ENCODE results near the gene METTL2B.
"Not testable (repeated sequence)": the region's sequence is repeated elsewhere in the genome, so short reads cannot be mapped to it uniquely, and the experiment has no call there.

The METTL2B gene

GRCh38 chr7:128455543-128456254, 20.8 kb upstream of the METTL2B start, which contains the start of gene HILPDA:
Gene HILPDA (plus strand): TSS chr7:128455878. CDS start chr7:128457269, 1,391 bp downstream.
- DNase-seq: peak; percentile 92

DNA sequence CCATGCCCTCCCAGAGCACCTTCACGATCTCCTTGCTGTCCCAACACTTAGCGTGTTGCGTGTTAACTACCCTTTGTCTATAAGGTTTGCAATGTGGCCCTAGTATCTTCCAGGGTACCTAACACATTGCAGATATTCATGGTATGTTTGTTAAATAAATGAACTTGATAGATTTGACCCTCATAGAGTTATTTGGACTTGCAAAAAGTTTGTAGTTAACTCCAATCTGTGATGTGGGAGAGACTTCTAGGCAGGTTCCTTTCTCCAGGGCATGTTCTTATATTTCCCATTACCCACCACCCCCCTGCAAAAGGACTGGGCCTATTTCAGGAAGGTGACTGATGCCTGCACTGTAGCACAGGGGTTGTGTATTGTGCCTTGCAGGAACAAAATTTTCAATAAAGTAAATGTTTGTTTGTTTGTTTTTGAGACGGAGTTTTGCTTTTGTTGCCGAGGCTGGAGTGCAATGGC, 20.3 kb upstream of the METTL2B start:
- no peak for DNase-seq

DNA sequence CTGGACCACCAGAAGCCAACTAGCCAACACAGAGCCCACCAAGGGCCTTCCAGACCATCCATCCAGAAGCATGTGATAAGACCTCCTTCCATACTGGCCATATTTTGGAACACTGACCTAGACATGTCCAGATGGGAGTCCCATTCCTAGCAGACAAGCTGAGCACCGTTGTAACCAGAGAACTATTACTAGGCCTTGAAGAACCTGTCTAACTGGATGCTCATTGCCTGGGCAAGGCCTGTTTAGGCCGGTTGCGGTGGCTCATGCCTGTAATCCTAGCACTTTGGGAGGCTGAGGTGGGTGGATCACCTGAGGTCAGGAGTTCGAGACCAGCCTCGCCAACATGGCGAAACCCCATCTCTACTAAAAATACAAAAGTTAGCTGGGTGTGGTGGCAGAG, 19.2 kb upstream of the METTL2B start:
- not testable (repeated sequence) for DNase-seq

DNA sequence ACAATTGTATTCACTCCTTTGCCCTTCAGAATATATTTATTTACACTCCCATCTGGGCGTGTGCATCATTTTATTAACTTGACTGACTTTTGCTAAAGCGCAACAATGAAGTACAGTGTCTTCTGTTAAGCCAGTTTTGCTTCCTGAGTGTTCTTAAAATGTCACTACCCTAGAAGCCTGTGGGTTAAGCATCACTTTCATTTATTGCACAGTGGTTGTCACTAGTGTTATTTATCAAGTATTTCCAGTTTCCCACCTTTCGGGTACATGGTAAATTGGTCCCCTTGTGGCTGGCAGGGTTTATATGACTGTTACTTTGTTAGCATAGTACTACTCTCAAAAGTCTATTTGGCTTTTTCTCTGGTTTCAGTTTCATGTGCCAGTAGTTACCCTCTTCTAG, 17.6 kb upstream of the METTL2B start:
- DNase-seq: no peak

- DNase-seq: peak; percentile 75
These were observed 17.1 kb upstream of the METTL2B start for GRCh38 chr7:128459394-128459878.

DNA sequence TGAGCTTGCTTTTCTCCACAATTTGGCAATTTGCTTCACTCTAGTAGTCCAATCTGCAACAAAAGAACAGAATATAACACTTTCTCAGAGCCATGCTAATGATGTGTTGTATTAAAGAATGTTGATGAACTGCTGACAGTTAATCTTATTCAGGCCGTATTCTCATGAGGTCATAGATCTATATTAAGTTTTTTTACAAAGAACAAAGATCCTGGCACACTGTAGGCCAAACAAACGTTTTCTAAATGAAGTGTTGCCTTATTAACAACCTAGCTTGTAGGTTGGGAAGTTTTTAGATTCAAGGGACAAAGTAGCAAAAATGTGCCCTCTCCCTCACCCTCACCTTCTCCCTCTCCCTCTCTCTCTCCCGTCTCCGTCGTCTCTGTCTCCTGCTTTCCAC, 14.1 kb upstream of the METTL2B start:
- DNase-seq: no peak

DNA sequence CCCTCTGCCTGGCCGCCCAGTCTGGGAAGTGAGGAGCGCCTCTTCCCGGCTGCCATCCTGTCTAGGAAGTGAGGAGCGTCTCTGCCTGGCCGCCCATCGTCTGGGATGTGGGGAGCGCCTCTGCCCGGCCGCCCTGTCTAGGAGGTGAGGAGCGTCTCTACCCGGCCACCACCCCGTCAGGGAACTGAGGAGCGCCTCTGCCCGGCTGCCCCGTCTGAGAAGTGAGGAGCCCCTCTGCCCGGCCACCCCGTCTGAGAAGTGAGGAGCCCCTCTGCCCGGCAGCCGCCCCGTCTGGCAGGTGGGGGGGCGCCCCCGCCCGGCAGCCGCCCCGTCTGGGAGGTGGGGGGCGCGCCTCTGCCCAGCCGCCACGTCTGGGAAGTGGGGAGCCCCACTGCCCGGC, 13.2 kb upstream of the METTL2B start:
- DNase-seq: not testable (repeated sequence)

GRCh38 chr7:128463933-128464332, 12.6 kb upstream of the METTL2B start:
- not testable (repeated sequence) for DNase-seq

- not testable (repeated sequence) for DNase-seq
These were observed 9.7 kb upstream of the METTL2B start for GRCh38 chr7:128466871-128467270.

GRCh38 chr7:128477336-128477690, 765 bp downstream of the METTL2B start:
- peak; percentile 7 for DNase-seq

DNA sequence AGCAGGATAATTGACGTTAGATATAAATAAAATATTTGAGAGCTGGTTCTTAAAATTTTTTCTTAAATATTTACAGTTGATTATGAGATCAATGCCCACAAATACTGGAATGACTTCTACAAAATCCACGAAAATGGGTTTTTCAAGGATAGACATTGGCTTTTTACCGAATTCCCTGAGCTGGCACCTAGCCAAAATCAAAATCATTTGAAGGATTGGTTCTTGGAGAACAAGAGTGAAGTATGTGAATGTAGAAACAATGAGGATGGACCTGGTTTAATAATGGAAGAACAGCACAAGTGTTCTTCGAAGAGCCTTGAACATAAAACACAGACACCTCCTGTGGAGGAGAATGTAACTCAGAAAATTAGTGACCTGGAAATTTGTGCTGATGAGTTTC, 2.5 kb downstream of the METTL2B start:
- DNase-seq: not testable (repeated sequence)

- not testable (repeated sequence) for DNase-seq
These were observed 11.6 kb downstream of the METTL2B start for GRCh38 chr7:128488134-128488533.

DNA sequence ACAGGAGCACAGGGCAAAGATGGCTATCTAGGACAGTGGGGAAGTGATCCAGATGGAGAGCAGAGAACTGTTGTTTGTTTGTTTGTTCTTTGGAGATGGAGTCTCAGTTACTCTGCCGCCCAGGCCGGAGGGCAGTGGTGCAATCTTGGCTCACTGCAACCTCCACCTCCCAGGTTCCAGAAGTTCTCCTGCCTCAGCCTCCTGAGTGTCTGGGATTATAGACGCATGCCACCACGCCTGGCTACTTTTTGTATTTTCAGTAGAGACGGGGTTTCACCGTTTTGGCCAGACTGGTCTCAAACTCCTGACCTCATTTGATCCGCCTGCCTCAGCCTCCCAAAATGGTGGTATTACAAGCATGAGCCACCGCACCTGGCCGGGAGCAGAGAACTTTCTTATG, 20.9 kb downstream of the METTL2B start:
- DNase-seq: no peak

DNA sequence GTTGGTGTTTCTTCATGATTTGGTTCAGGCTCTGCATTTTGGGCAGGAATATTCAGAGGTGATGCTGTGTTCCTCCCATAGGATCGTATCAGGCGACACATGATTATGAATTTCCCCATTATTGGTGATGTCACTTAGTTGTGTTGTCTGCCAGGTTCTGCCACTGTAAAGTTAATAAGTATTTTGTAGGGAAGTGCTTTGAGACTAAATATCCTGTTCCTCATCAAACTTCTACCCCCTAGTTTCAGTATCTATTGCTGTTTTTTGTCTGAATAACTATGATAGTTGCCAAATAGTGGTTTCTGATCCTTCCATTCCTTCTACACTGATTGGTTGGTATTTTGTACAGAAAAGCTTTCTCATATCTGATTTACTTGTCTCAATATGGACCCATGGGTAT, 28.9 kb downstream of the METTL2B start:
- DNase-seq: not testable (repeated sequence)

DNA sequence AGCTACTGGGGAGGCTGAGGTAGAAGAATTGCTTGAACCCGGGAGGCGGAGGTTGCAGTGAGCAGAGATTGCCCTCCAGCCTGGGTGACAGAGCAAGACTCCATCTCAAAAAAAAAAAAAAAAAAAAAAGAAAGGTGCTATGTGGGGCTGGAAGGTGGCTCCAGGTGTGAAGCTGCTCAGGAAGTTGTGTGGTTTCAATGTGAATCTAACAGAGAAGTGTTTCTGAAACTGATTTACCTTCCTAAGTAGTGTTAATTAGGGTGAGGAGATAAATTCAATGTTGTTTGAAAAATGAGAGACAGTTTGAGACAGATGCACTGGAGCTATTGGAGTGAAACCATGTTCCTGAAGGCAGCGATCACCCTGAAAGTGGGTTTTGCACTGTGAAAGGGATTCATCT, 30.3 kb downstream of the METTL2B start:
- DNase-seq: not testable (repeated sequence)

DNA sequence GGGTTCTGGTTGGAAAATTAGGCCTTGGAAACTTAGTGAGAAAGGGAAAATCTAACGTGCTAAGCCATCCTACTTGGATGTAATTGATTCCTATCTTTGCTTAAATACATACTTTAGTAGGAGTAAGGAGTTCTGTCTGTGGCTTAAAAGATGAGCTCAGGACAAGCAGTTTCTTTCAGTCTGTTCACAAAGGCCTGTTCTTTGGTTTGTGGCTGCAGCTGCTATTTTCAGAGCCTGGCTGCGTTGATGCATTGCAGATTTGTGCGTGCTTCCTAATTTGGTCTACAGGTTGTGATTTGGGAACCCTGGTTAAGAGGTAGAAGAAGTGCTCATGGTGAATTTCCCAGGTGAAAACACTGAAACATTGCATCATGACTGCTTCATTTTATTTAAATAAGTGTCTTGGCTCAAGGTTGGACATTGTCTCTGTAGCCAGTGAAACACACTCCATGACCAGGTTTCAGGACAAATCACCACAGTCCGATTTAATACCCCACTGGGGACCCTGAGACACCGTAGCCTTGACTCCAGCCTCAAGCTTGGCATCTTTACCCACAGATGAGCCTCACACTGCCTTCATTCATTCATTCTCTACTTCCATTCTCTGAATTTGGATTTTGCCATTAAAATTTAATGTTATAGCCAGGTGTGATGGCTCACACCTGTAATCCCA, 30.9 kb downstream of the METTL2B start:
- not testable (repeated sequence) for DNase-seq

DNA sequence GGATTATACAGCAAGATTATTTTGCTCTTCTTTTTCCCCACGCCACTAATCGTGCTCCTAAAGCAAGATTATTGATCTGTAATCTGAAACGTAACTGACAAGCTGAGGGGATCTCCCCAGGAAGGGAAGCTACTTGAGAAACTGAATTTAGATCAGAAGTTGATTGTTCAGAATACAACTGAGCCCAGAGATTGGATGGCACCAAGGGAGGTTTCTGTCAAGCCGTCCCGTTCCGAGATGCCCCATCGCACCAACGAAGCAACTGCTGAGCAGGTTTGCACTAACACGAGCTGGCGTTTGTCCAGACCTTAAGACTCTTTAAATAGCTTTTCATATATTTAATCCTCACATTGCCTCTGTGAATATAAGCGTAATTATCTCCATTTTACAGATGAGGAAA, 35.1 kb downstream of the METTL2B start:
- DNase-seq: not testable (repeated sequence)

DNA sequence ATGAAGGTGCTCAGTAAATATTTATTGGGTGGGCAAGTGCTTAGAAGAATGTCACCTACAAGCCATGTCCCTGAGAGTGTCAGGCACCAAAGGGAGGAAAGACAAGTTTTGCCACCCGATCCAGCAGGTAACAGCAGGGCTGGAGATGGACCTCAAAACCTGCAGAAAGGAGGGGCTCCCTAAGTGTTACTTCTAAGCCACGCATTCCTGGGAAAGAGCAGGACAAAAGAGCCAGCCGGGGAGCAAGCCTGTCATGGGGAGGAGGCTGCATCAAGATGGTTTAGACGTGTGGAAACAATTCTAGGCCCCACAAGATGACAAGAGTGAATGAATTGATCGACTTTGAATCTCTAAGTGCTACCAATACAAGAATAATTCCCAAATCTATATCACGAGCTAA, 38.7 kb downstream of the METTL2B start:
- DNase-seq: not testable (repeated sequence)

DNA sequence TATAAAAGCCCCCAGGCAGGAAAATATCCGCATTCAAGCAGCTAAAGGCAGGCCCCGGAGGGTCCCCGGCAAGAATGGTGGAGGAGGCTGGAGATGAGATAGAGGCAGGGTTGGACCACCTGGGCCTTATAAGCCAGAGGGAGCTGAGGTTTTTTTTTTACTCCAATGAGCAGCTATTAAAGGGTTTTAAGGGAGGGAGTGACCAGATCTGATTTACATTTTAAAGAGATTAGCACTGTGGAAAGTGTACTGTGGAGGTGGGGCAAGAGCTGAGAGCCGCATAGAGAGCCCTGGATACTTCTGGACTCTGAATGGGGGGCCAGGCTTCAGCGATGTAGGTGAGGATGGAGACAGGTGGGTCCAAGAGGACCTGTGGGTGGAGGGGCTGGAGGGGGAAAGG, 40.5 kb downstream of the METTL2B start:
- DNase-seq: not testable (repeated sequence)

DNA sequence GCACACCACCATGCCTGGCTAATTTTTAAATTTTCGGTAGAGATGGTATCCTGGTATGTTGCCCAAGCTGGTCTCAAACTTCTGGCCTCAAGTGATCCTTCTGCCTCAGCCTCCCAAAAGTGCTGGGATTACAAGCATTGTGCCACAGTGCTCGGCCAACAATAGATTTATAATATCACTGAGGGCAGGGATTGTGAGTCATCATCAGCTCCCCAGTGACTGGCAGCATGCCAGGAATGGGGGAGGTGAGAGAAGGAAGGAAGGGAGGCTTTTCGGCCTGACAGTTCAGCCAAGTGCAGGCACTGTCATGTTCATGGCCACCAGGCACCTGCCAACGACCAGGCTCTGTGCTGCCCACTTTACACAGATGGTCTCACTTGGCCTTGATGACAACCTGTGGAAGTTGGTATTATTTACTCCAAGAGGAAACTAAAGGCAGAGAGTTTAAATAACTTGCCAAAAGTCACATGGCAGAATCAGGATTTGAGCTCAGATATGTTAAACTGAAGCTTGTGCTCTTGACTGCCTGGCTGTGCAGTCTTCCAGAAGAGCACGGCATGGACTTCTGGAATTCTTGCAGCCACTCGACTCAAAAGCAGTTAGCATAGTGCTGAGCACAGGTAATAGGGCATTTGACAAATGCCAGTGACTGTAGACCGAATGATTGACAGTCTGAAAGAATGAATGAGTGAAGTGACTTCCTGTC, 46.8 kb downstream of the METTL2B start:
- peak; percentile 88 for DNase-seq

DNA sequence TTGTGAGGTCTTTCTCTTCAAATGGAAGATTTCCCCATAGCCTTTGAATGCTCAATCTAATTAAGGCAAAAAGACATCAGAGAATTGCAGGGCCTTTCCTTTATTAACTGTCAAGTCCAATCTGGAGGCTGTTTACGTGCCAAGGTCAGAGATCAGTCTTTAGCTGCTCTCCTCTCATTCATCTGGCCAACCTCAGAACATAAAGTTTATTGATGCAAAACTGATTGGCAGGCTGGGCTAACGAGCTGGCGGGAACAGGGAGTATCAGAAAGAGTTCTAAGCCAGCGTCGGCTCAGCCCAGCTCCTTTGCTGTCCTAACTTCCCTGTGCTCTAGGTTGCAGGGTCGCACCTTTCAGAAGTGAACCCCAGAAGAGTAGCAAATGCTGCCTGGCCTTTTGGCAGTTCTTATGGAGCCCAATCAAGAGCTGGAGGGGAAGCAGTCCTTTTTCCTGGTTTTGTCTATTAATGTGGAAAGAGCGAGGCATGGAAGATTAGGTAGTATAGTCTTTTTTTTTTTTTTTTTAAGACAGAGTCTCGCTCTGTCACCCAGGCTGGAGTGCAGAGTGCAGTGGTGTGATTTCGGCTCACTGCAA, 47.5 kb downstream of the METTL2B start:
- DNase-seq: not testable (repeated sequence)

DNA sequence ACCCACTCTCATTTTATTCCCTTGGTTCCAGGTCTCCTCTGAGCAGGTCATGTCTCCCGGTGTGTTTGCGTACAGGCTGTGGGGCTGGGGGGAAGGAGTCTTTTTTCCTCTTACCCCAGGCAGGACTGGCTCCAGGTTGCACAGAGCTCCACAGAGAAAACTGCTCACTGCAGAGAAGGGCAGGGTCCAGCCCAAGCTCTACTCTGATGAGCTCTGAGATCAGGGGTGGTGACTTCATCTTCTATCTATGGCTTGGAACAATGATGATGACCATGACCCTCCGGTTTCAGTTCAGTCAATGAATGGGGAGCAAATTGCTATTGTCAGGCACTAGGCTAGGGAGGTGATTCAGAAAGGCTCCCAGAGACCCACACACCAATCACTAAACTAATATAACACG, 49.0 kb downstream of the METTL2B start:
- DNase-seq: peak; percentile 8

DNA sequence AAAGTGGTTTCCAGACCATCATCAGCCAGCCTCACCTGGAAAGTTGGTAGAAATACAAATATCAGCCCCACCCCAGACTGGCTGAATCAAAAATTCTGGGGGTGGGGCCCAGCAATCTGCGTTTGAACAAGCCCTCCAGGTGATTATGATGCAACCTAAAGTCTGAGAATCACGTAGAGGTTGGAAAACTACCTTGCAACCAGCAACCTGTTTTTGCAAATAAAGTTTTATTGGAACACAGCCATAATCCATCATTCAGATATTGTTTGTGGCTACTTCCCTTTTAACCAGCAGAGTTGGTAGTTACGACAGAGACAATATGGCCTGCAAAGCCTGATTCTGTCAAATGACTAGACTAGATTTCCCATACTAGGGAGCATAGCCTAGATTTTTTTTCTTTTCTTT, 49.5 kb downstream of the METTL2B start:
- DNase-seq: not testable (repeated sequence)
